Measurements from ENCODE around the gene ABLIM2.
A peak's percentile ranks its signal among the peaks of the same experiment; 100 is the strongest.

Gene ABLIM2

GRCh38 chr4:8078109-8078494, 80.5 kb downstream of the ABLIM2 start:
- Histone ChIP-seq H3K27me3 (ENCODE audit: insufficient read depth, poor library complexity, severe bottlenecking) (peaks cover 9% of the 10 kb centered on the region), H3K36me3 (ENCODE audit: low read depth) (no peaks in the 10 kb centered on the region), H3K4me1 (ENCODE audit: insufficient read depth, poor library complexity, severe bottlenecking) (no peaks in the 10 kb centered on the region), H3K27ac (ENCODE audit: poor library complexity, severe bottlenecking) (no peak overlapping the region), H3K9me3 (ENCODE audit: severe bottlenecking) (no peaks in the 10 kb centered on the region), H3K4me3 (ENCODE audit: severe bottlenecking) (no peak overlapping the region)
- DNase-seq (ENCODE audit: low spot score) (peak; percentile 34), ATAC-seq (ENCODE audit: low read depth) (no peak)
- no peak for TF ChIP-seq CTCF (IDR thresholded peaks at IDR 0.05; ENCODE audit: poor library complexity, severe bottlenecking)

- ATAC-seq (ENCODE audit: low read depth) (no peak), DNase-seq (ENCODE audit: low spot score) (peak; percentile 51)
- TF ChIP-seq CTCF (IDR thresholded peaks at IDR 0.05; ENCODE audit: poor library complexity, severe bottlenecking): no peak
- H3K9me3 ChIP-seq (ENCODE audit: severe bottlenecking): no peaks in the 10 kb centered on the region
- no peaks in the 10 kb centered on the region for H3K4me1 ChIP-seq (ENCODE audit: insufficient read depth, poor library complexity, severe bottlenecking)
- H3K36me3 ChIP-seq (ENCODE audit: low read depth): no peaks in the 10 kb centered on the region
- peaks cover 12% of the 10 kb centered on the region for H3K27me3 ChIP-seq (ENCODE audit: insufficient read depth, poor library complexity, severe bottlenecking)
- no peak overlapping the region for H3K4me3 ChIP-seq (ENCODE audit: severe bottlenecking)
- no peak overlapping the region for H3K27ac ChIP-seq (ENCODE audit: poor library complexity, severe bottlenecking)
These were observed 81.2 kb downstream of the ABLIM2 start for GRCh38 chr4:8077181-8078108.

- no peak for ATAC-seq (ENCODE audit: low read depth)
- peaks cover 27% of the 10 kb centered on the region for H3K27me3 ChIP-seq (ENCODE audit: insufficient read depth, poor library complexity, severe bottlenecking)
- H3K27ac ChIP-seq (ENCODE audit: poor library complexity, severe bottlenecking): no peak overlapping the region
- H3K4me3 ChIP-seq (ENCODE audit: severe bottlenecking): no peak overlapping the region
- DNase-seq (ENCODE audit: low spot score): peak; percentile 41
- H3K4me1 ChIP-seq (ENCODE audit: insufficient read depth, poor library complexity, severe bottlenecking): no peaks in the 10 kb centered on the region
- no peak for TF ChIP-seq CTCF (IDR thresholded peaks at IDR 0.05; ENCODE audit: poor library complexity, severe bottlenecking)
- no peaks in the 10 kb centered on the region for H3K36me3 ChIP-seq (ENCODE audit: low read depth)
- H3K9me3 ChIP-seq (ENCODE audit: severe bottlenecking): no peaks in the 10 kb centered on the region
These were observed 82.6 kb downstream of the ABLIM2 start for GRCh38 chr4:8076023-8076422.

GRCh38 chr4:8073206-8073863, 85.3 kb downstream of the ABLIM2 start:
- ATAC-seq (ENCODE audit: low read depth) (peak; percentile 11; the same call in 1 of the 3 replicates), DNase-seq (ENCODE audit: low spot score) (no peak)
- Histone ChIP-seq H3K4me1 (ENCODE audit: insufficient read depth, poor library complexity, severe bottlenecking) (no peaks in the 10 kb centered on the region), H3K27ac (ENCODE audit: poor library complexity, severe bottlenecking) (no peak overlapping the region), H3K9me3 (ENCODE audit: severe bottlenecking) (no peaks in the 10 kb centered on the region), H3K36me3 (ENCODE audit: low read depth) (no peaks in the 10 kb centered on the region), H3K4me3 (ENCODE audit: severe bottlenecking) (no peak overlapping the region), H3K27me3 (ENCODE audit: insufficient read depth, poor library complexity, severe bottlenecking) (peaks cover 40% of the 10 kb centered on the region)
- no peak for TF ChIP-seq CTCF (IDR thresholded peaks at IDR 0.05; ENCODE audit: poor library complexity, severe bottlenecking)
